ENCODE measurements around the gene ITIH4.

ITIH4 gene

DNA sequence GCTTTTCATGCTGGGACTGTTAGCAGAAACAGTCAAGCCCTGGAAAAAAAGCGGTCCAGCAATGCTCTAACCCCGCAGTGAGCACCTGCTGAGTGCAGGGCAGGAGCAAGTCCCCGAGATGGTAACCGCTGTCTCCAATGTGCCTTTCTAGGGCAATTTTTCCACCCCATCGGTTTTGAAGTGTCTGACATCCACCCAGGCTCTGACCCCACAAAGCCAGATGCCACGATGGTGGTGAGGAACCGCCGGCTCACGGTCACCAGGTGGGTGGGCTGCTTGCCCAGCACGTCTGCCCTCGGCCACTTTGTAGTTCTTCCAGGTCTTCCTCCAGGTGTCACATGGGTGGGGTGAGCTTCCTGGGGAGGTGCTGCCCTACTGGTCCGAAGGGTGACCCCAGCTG is 39.1 kb downstream of the ITIH4 start:
- Histone ChIP-seq H3K79me2 (ENCODE audit: control insufficient read depth, low read length) (no peaks in the 10 kb centered on the region), H3K4me1 (ENCODE audit: control insufficient read depth, low read length) (no peaks in the 10 kb centered on the region), H3K9me2 (replicated peaks; ENCODE audit: control insufficient read depth, low read length) (no peaks in the 10 kb centered on the region), H3K4me3 (ENCODE audit: low read length) (no peak overlapping the region), H3K27me3 (ENCODE audit: control insufficient read depth, low read length) (no peaks in the 10 kb centered on the region), H3F3A (ENCODE audit: control insufficient read depth, insufficient read depth) (no peaks in the 10 kb centered on the region), H3K36me3 (ENCODE audit: control insufficient read depth, low read length) (no peaks in the 10 kb centered on the region), H3K27ac (ENCODE audit: low read depth, low read length) (no peak overlapping the region), H3K4me2 (ENCODE audit: low read length) (no peak overlapping the region), H3K9me3 (ENCODE audit: control insufficient read depth, insufficient read depth, low read length) (no peaks in the 10 kb centered on the region), H4K20me1 (ENCODE audit: control insufficient read depth, insufficient read depth, low read depth, low read length) (no peaks in the 10 kb centered on the region)
- no peak for TF ChIP-seq EZH2phosphoT487 (IDR thresholded peaks at IDR 0.05; ENCODE audit: borderline replicate concordance, low read length)
- TF ChIP-seq, protein P1, sequence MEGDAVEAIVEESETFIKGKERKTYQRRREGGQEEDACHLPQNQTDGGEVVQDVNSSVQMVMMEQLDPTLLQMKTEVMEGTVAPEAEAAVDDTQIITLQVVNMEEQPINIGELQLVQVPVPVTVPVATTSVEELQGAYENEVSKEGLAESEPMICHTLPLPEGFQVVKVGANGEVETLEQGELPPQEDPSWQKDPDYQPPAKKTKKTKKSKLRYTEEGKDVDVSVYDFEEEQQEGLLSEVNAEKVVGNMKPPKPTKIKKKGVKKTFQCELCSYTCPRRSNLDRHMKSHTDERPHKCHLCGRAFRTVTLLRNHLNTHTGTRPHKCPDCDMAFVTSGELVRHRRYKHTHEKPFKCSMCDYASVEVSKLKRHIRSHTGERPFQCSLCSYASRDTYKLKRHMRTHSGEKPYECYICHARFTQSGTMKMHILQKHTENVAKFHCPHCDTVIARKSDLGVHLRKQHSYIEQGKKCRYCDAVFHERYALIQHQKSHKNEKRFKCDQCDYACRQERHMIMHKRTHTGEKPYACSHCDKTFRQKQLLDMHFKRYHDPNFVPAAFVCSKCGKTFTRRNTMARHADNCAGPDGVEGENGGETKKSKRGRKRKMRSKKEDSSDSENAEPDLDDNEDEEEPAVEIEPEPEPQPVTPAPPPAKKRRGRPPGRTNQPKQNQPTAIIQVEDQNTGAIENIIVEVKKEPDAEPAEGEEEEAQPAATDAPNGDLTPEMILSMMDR (IDR thresholded peaks at IDR 0.05; ENCODE audit: low read depth, low read length, poor library complexity, severe bottlenecking) = no peak

DNA sequence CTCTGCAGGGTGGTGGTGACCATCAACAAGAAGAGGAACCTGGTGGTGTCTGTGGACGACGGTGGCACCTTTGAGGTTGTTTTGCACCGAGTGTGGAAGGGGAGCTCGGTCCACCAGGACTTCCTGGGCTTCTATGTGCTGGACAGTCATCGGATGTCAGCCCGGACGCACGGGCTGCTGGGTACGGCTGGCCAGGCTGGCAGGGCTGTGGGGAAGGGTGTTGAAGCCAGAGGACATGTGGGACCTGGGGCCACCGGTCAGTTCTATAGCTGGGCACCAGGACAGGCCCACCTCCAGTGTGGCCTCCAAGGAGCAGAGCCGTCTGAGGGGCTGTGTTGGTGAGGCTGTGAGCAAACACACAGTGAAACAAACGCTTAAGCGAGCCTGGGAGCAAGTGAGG is 39.7 kb downstream of the ITIH4 start:
- no peaks in the 10 kb centered on the region for H3K9me2 ChIP-seq (replicated peaks; ENCODE audit: control insufficient read depth, low read length)
- no peak overlapping the region for H3K27ac ChIP-seq (ENCODE audit: low read depth, low read length)
- TF ChIP-seq, protein P1 (IDR thresholded peaks at IDR 0.05; ENCODE audit: low read depth, low read length, poor library complexity, severe bottlenecking) = no peak
- TF ChIP-seq EZH2phosphoT487 (IDR thresholded peaks at IDR 0.05; ENCODE audit: borderline replicate concordance, low read length) = no peak
- no peaks in the 10 kb centered on the region for H3K36me3 ChIP-seq (ENCODE audit: control insufficient read depth, low read length)
- H3K4me2 ChIP-seq (ENCODE audit: low read length) = no peak overlapping the region
- H3K27me3 ChIP-seq (ENCODE audit: control insufficient read depth, low read length) = no peaks in the 10 kb centered on the region
- no peaks in the 10 kb centered on the region for H3K9me3 ChIP-seq (ENCODE audit: control insufficient read depth, insufficient read depth, low read length)
- H3K4me3 ChIP-seq (ENCODE audit: low read length) = no peak overlapping the region
- H4K20me1 ChIP-seq (ENCODE audit: control insufficient read depth, insufficient read depth, low read depth, low read length) = no peaks in the 10 kb centered on the region
- H3K79me2 ChIP-seq (ENCODE audit: control insufficient read depth, low read length) = no peaks in the 10 kb centered on the region
- no peaks in the 10 kb centered on the region for H3F3A ChIP-seq (ENCODE audit: control insufficient read depth, insufficient read depth)
- no peaks in the 10 kb centered on the region for H3K4me1 ChIP-seq (ENCODE audit: control insufficient read depth, low read length)

DNA sequence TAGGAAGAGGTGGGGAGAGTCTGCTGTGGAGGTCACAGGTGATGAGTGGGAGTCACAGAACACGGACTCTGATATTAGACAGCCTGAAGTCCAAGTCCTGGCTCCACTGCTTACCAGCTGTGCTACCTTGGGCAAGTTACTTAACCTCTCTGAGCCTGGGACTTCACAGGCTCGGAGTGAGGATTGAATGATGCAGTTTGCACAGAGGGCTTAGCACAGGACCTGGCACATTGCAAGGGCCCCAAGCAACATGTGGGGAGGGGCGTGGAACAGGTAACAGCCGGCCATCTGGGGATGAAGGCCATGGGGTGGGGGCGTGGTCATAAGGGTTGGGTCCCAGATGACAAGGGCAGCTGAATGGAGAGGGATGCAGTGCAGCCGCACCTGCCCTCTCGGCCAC is 40.1 kb downstream of the ITIH4 start:
- TF ChIP-seq, protein P1 (IDR thresholded peaks at IDR 0.05; ENCODE audit: low read depth, low read length, poor library complexity, severe bottlenecking) = no peak
- TF ChIP-seq EZH2phosphoT487 (IDR thresholded peaks at IDR 0.05; ENCODE audit: borderline replicate concordance, low read length) = no peak
- H3K4me1 ChIP-seq (ENCODE audit: control insufficient read depth, low read length) = no peaks in the 10 kb centered on the region
- no peak overlapping the region for H3K4me2 ChIP-seq (ENCODE audit: low read length)
- H3K27ac ChIP-seq (ENCODE audit: low read depth, low read length) = no peak overlapping the region
- no peaks in the 10 kb centered on the region for H3F3A ChIP-seq (ENCODE audit: control insufficient read depth, insufficient read depth)
- H3K36me3 ChIP-seq (ENCODE audit: control insufficient read depth, low read length) = no peaks in the 10 kb centered on the region
- no peaks in the 10 kb centered on the region for H3K9me2 ChIP-seq (replicated peaks; ENCODE audit: control insufficient read depth, low read length)
- no peaks in the 10 kb centered on the region for H3K79me2 ChIP-seq (ENCODE audit: control insufficient read depth, low read length)
- H3K9me3 ChIP-seq (ENCODE audit: control insufficient read depth, insufficient read depth, low read length) = no peaks in the 10 kb centered on the region
- no peaks in the 10 kb centered on the region for H4K20me1 ChIP-seq (ENCODE audit: control insufficient read depth, insufficient read depth, low read depth, low read length)
- H3K27me3 ChIP-seq (ENCODE audit: control insufficient read depth, low read length) = no peaks in the 10 kb centered on the region
- H3K4me3 ChIP-seq (ENCODE audit: low read length) = no peak overlapping the region

DNA sequence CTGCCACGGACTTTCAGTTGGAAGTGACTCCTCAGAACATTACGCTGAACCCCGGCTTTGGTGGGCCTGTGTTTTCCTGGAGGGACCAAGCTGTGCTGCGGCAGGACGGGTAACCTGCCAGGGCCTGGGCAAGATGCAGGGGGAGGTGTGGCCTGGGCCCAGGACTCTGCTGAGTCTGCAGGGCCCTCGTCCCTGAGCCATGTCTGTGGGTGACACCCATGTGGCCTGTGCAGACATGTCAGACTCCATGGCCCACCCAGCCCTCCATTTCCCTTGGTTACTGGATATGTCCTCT is 40.8 kb downstream of the ITIH4 start:
- H3K27me3 ChIP-seq (ENCODE audit: control insufficient read depth, low read length) = no peaks in the 10 kb centered on the region
- H3K9me3 ChIP-seq (ENCODE audit: control insufficient read depth, insufficient read depth, low read length) = no peaks in the 10 kb centered on the region
- H3K4me1 ChIP-seq (ENCODE audit: control insufficient read depth, low read length) = no peaks in the 10 kb centered on the region
- H3K79me2 ChIP-seq (ENCODE audit: control insufficient read depth, low read length) = no peaks in the 10 kb centered on the region
- no peaks in the 10 kb centered on the region for H4K20me1 ChIP-seq (ENCODE audit: control insufficient read depth, insufficient read depth, low read depth, low read length)
- no peak overlapping the region for H3K4me2 ChIP-seq (ENCODE audit: low read length)
- H3K27ac ChIP-seq (ENCODE audit: low read depth, low read length) = no peak overlapping the region
- no peaks in the 10 kb centered on the region for H3K9me2 ChIP-seq (replicated peaks; ENCODE audit: control insufficient read depth, low read length)
- H3F3A ChIP-seq (ENCODE audit: control insufficient read depth, insufficient read depth) = no peaks in the 10 kb centered on the region
- TF ChIP-seq, protein P1 (IDR thresholded peaks at IDR 0.05; ENCODE audit: low read depth, low read length, poor library complexity, severe bottlenecking) = no peak
- no peak for TF ChIP-seq EZH2phosphoT487 (IDR thresholded peaks at IDR 0.05; ENCODE audit: borderline replicate concordance, low read length)
- H3K4me3 ChIP-seq (ENCODE audit: low read length) = no peak overlapping the region
- no peaks in the 10 kb centered on the region for H3K36me3 ChIP-seq (ENCODE audit: control insufficient read depth, low read length)

All from DOHH2 (cell line).